GM12865 (cell line): ENCODE measurements around the gene OSTN.
"Not testable (repeated sequence)": the region's sequence is repeated elsewhere in the genome, so short reads cannot be mapped to it uniquely, and the experiment has no call there.

Experiments
- DNase-seq: peaks from one replicate; pipeline ENCODE4 v3.0.0; 2010; ENCODE audit warnings: low read depth
- H3K4me3 ChIP-seq: 2 replicates; pipeline ENCODE4 v1.5.1; 2011; ENCODE audit warnings: mild to moderate bottlenecking, low read depth, low read length, control low read depth
- TF ChIP-seq, protein P1 (sequence below): IDR thresholded peaks from 2 replicates; pipeline ENCODE4 v1.5.1; 2011; ENCODE audit warnings: low read length, control low read depth, low read depth, inconsistent platforms; ENCODE audit not compliant: insufficient read depth; ENCODE audit errors: missing control alignments

OSTN gene

DNA sequence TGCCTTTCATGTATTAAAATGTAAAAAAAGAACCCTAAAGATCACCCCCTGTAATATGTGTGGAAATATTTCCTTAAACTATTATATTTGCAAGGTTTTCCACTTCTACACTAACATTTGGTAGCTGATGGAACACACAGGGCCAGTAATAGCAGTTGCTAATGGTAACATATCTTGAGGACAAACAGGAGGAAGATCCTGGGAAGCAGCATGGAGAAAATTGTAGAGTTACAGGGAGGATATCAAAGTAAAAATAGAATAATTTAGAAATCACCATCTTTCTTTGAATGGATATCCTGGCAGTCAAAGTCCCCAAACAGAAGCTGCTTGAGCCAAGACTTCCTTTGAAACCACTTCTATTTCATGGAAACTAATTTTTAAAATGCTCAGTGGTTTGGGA, 29.5 kb upstream of the OSTN start:
- no peak overlapping the region for H3K4me3 ChIP-seq
- TF ChIP-seq, protein P1, sequence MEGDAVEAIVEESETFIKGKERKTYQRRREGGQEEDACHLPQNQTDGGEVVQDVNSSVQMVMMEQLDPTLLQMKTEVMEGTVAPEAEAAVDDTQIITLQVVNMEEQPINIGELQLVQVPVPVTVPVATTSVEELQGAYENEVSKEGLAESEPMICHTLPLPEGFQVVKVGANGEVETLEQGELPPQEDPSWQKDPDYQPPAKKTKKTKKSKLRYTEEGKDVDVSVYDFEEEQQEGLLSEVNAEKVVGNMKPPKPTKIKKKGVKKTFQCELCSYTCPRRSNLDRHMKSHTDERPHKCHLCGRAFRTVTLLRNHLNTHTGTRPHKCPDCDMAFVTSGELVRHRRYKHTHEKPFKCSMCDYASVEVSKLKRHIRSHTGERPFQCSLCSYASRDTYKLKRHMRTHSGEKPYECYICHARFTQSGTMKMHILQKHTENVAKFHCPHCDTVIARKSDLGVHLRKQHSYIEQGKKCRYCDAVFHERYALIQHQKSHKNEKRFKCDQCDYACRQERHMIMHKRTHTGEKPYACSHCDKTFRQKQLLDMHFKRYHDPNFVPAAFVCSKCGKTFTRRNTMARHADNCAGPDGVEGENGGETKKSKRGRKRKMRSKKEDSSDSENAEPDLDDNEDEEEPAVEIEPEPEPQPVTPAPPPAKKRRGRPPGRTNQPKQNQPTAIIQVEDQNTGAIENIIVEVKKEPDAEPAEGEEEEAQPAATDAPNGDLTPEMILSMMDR: no peak
- DNase-seq: no peak

DNA sequence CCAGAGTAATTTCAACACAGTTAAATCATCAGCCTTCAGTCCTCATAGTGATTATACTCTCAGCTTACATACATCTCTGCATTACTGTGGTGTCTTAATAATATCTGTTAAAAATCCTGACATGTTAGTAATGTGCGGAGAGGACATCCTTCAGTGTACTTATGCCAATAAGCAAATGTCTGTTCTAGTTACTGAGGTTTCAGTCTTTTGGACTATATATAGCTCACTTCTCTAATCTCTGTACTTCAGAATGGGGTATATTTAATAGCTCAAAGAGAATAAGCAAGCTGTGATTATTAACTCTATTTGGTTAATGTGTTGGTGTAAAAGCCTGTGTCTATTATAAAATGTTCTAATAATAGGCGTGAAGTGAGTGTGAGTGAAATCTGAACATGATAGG, 28.9 kb upstream of the OSTN start:
- no peak overlapping the region for H3K4me3 ChIP-seq
- TF ChIP-seq, protein P1: no peak
- DNase-seq: peak; percentile 2

- TF ChIP-seq, protein P1: no peak
- H3K4me3 ChIP-seq: no peak overlapping the region
- DNase-seq: no peak
Measured at GRCh38 chr3:191175102-191175501, 23.9 kb upstream of the OSTN start.

- no peak for DNase-seq
- TF ChIP-seq, protein P1: no peak
- no peak overlapping the region for H3K4me3 ChIP-seq
Measured at GRCh38 chr3:191176038-191176785, 22.8 kb upstream of the OSTN start.

DNA sequence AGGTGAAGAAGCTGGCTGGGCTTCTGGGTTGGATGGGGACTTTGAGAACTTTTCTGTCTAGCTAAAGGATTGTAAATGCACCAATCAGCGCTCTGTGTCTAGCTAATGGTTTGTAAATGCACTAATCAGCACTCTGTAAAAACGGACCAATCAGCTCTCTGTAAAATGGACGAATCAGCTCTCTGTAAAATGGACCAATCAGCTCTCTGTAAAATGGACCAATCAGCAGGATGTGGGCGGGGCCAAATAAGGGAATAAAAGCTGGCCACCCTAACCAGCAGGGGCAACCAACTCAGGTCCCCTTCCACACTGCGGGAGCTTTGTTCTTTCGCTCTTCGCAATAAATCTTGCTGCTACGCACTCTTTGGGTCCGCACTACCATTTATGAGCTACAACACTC, 13.7 kb upstream of the OSTN start:
- not testable (repeated sequence) for DNase-seq, H3K4me3 ChIP-seq

DNA sequence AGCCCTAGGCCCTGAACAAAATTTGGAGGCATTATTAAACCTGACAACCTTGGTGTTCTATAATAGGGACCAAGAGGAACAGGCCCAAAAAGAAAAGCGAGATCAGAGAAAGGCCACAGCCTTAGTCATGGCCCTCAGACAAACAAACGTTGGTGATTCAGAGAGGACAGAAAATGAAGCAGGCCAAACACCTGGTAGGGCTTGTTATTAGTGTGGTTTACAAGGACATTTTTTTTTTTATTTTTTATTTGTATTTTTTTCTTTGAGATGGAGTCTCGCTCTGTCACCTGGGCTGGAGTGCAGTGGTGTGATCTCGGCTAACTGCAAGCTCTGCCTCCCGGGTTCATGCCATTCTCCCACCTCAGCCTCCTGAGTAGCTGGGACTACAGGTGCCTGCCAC, 10.8 kb upstream of the OSTN start:
- not testable (repeated sequence) for H3K4me3 ChIP-seq, DNase-seq

DNA sequence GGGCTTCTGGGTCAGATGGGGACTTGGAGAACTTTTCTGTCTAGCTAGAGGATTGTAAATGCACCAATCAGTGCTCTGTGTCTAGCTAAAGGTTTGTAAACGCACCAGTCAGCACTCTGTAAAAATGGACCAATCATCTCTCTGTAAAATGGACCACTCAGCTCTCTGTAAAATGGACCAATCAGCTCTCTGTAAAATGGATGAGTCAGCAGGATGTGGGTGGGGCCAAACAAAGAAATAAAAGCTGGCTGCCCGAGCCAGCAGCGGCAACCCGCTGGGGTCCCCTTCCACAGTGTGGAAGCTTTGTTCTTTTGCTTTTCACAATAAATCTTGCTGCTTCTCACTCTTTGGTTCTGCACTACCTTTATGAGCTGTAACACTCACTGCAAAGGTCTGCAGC, 6.8 kb upstream of the OSTN start:
- DNase-seq: not testable (repeated sequence)

DNA sequence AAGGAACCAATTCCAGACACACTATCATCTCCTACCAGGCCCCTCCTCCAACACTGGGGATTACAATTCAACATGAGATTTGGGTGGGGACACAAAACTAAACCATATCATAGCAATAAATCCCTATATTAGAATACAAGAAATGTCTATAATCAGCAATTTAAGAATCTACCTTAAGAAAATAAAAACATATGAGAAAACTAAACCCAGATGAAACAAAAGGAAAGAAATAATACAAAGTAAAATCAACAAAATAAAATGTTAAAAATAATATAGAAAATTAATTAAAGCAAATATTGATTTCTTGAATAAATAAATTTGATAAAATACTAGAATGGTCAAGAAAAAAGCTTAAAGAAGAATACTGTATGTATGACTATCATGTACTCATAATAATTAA, 6.1 kb upstream of the OSTN start:
- TF ChIP-seq, protein P1: no peak
- DNase-seq: no peak
- H3K4me3 ChIP-seq: no peak overlapping the region

More for the DNA sequence above, 6.8 kb upstream of the OSTN start:
- H3K4me3 ChIP-seq: not testable (repeated sequence)
